NOMO-1 treated with DMSO at 0.1 percent for 48 hours (cell line): ENCODE data around the gene UGT1A8.
"Not testable (repeated sequence)": the region's sequence is repeated elsewhere in the genome, so short reads cannot be mapped to it uniquely, and the experiment has no call there.

Source experiments
- DNase-seq: peaks from one replicate; lab custom pipeline; 2025; ENCODE audit not compliant: unreplicated experiment; lab: John Stamatoyannopoulos, UW

Gene UGT1A8

DNA sequence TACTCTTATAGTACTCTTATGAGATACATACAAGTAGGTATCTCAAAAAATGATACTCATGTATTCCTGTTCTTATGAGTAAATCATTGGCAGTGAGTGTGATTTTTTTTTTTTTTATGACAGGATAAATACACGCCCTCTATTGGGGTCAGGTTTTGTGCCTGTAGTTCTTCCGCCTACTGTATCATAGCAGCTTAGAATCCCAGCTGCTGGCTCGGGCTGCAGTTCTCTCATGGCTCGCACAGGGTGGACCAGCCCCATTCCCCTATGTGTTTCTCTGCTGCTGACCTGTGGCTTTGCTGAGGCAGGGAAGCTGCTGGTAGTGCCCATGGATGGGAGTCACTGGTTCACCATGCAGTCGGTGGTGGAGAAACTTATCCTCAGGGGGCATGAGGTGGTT, at the start of gene UGT1A8:
UGT1A8 (plus strand) TSS at position 158 of the 400 bp plus-strand sequence; CDS start at position 233, 75 bp downstream.
- not testable (repeated sequence) for DNase-seq

DNA sequence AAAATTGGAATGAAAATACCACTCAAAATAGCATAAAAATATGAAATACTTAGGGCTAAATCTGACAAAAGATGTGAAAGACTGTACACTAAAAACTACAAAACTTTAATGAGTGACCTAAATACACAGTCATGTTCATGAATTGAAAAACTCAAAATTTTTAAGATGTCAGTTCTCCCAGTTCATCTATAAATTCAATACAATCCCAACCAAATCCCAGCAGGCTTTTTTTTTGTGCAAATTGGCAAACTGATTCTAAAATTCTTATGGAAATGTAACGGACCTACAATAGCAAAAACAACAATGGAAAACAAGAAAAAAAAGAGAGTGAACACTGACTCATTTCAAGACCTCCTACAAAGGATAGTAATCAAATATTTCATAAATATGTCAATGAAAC, 46.4 kb upstream of the UGT1A8 start:
- DNase-seq, result no peak

DNA sequence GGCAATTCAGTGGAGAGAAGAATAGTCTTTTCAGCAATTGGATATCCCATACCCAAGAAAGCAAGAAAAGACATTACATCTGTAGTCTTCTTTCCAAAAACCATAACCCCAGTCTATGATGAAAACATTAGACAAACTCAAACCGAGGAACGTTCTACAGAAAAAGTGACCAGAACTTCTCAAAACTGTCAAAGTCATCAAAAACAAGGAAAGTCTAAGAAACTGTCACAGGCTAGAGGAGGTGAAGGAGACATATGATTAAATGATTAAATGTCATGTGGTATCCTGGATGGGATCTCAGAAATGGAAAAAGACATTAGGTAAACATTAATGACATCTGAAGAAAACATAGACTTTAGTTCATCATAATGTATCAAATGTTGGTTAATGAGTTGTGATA, 46.0 kb upstream of the UGT1A8 start:
- no peak for DNase-seq

DNA sequence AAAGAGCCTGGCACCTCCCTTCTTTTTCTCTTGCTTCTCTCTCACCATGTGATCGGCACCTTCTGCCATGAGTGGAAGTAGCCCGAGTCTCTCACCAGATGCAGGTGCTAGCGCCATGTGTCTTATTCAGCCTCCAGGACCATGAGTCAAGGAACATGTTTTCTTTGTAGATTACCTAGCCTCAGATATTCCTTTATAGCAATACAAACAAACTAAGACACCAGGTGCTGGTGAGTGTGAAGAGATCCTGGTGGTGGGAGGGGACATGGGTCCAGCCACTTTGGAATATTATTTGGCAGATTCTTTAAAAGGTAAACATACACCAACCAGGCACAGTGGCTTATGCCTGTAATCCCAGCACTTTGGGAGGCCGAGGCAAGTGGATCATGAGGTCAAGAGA, 45.0 kb upstream of the UGT1A8 start:
- DNase-seq, result no peak

DNA sequence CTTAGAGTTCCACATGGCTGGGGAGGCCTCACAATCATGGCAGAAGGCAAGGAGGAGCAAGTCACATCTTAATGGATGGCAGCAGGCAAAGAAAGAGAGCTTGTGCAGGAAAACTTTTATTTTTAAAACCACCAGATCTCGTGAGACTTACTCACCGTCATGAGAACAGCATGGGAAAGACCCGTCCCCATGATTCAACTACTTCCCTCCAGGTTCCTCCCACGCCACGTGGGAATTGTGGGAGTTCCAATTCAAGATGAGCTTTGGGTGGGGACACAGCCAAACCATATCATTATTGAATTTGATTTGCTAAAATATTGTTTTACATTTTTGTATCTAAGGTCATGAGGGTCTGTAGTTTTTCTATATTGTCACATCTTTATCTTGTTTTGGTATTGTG, 40.1 kb upstream of the UGT1A8 start:
- not testable (repeated sequence) for DNase-seq

DNA sequence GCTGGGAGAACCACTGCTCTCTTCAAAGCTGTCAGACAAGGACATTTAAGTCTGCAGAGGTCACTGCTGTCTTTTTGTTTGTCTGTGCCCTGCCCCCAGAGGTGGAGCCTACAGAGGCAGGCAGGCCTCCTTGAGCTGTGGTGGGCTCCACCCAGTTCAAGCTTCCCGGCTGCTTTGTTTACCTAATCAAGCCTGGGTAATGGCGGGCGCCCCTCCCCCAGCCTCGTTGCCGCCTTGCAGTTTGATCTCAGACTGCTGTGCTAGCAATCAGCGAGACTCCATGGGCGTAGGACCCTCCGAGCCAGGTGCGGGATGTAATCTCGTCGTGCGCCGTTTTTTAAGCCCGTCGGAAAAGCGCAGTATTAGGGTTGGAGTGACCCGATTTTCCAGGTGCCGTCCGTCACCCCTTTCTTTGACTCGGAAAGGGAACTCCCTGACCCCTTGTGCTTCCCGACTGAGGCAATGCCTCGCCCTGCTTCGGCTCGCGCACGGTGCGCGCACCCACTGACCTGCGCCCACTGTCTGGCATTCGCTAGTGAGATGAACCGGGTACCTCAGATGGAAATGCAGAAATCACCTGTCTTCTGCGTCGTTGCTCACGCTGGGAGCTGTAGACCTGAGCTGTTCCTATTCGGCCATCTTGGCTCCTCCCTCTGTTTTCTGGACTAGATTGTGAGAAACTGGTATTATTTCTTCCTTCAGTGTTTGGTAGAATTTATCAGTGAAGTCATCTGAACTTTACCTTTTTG, 34.0 kb upstream of the UGT1A8 start:
- DNase-seq, result not testable (repeated sequence)

DNA sequence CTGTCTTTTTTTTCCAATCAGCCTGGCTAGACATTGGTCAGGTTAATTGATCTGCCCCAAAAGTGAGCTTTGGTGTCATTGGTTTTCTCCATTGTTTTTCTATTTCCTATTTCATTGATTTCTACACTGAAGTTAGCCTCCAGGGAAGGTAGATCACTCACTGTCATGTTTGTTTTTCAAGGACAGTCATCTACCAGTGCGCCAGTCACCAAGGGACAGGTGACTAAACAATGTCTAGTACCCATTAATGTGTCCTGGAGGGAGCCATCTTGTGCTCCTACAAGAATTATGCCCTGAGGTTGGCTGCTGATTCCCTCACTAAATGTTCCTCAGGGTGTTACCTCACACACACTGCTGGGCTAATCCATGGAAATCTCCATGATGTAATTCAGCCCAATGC, 33.2 kb upstream of the UGT1A8 start:
- DNase-seq, result no peak

DNA sequence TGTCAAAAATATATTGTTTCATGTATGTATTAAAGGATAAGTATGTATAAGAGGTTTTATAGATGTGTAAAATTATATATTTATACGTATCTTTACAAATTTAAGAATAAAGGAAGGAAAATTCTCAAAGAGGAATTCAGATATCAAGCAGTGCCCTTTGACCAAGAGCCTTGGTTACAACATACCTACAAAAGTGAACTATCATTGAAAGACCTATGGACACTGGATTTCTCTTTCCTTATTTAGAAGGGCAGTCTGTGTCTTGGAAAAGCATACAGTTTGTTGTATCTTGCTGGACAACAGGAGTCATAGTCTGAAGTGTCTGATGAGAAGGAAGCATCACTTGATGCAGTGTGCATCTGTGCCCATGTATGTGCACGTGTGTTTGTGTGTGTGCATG, 29.0 kb upstream of the UGT1A8 start:
- DNase-seq, result no peak

DNA sequence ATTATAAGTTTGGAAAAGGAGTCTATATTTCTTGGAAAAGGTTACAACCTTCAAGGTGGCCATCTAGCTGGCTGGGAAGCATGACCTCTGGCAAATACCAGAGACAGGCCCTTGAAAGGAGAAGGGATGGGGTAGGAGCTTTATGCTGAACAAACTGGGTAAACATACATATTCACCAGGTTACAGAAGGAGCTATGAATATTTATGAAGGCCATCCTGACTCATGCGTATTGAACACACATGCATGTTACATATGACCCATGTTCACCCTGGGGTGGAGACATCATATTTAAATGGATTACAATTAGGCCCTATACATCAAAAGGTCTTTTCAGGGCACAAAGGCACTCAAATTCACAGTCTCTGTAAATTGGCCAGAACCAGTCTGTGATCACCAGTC, 24.7 kb upstream of the UGT1A8 start:
- not testable (repeated sequence) for DNase-seq

DNA sequence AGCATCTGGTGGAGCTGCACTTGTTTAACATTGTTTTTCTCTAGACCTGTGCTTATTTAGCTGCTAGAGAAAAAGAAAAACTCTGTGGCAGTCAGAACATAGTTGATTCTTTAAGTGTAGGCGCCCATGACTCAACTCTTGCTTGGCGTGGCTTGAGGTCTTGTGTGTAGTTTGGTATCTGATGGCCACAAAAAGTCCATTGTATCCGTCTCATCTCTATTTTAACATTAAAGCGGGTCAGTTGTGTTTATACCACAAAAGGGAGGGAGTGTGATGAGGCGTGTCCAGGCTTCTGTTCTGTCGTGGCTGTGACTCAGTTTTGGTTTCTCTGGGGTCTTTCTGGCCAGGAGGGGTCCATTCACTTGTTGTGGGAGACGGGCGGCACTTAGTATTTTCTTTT, 24.2 kb upstream of the UGT1A8 start:
- no peak for DNase-seq

DNA sequence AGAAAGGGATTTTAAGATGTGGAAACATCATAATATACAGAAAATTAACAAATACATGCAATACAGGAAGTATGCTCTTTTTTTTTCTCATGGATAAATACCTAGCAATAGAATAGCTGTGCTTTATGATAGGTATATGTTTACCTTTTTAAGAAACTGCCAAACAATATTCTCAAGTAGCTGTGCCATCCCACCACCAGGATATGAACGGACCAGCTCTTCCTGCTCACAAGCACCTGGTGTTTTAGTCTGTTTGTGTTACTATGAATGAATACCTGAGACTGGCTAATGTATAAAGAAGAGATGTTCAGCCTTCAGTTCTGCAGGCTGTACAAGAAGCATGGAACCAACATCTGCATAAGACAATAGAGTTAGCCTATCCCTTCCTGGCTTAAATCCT, 19.9 kb upstream of the UGT1A8 start:
- no peak for DNase-seq

DNA sequence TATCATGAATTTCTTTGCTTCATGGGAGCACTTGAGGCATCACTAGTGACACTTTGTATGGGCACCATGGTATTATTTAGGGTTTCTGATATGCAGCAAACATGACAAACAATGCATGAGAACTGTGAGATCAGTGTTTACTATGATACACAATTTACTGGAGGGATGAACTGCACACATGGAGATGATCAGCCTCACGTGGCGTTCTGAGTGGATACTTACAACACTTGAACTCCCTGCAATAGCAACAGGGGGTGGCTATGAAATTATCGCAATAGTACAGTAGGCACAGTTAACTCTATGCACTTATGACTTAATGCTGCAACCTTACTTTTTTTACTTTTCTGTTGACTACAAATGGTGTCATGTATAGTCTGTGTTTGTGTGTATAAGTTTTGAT, 18.5 kb upstream of the UGT1A8 start:
- DNase-seq, result no peak

DNA sequence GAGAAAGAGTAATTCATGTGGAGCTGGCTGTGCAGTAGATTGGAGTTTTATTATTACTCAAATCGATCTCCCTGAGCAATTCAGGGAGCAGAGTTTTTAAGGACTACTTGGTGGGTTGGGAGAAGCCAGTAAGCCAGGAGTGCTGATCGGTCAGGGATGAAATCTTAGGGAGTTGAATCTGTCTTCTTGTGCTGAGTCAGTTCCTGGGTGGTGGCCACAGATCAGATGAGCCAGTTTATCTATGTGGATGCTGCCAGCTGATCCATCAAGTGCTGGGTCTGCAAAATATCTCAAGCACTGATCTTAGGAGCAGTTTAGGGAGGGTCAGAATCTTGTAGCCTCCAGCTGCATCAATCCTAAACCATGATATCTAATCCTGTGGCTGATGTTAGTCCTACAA, 17.0 kb upstream of the UGT1A8 start:
- DNase-seq, result no peak

DNA sequence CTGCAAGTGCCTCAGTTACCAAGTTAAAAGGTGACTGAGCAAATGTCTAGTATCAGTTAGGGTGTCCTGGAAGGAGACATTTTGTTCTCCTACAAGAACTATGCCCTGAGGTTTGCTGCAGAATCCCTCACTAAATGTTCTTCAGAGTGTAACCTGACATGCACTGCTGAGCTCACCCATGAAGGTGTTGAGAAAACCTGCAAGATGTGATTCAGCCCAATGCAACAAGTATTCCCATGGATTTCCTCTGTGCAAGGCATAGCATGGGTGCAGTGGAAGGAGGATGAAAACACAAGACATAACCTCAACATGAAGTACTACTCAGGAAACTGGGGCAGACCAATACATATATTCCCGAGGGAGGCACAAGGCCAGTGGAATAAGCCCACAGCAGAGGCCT, 15.4 kb upstream of the UGT1A8 start:
- no peak for DNase-seq

DNA sequence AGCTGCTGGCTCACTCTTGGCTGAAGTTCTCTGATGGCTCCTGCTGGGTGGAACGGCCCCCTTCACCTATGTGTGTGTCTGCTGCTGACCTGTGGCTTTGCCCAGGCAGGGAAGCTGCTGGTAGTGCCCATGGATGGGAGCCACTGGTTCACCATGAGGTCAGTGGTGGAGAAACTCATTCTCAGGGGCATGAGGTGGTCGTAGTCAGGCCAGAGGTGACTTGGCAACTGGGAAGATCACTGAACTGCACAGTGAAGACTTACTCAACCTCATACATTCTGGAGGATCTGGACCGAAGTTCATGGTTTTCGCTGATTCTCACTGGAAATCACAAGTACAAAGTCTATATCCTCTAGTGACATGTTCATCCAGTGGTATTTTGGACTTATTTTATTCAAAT, 13.9 kb upstream of the UGT1A8 start:
- no peak for DNase-seq

DNA sequence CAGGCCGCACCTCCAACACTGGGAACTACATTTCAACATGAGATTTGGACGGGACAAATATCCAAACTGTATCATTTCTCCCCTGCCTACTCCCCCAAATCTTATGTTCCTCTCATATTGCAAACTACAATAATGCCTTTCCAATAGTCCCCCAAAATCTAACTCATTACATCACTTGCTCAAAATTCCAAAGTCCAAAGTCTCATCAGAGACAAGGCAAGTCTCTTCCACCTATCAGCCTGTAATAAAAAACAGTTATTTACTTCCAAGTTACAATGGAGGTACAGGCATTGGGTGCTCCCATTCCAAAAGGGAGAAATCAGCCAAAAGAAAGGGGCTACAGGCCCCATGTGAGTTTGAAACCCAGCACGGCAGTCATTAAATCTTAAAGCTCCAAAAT, 12.6 kb upstream of the UGT1A8 start:
- no peak for DNase-seq

DNA sequence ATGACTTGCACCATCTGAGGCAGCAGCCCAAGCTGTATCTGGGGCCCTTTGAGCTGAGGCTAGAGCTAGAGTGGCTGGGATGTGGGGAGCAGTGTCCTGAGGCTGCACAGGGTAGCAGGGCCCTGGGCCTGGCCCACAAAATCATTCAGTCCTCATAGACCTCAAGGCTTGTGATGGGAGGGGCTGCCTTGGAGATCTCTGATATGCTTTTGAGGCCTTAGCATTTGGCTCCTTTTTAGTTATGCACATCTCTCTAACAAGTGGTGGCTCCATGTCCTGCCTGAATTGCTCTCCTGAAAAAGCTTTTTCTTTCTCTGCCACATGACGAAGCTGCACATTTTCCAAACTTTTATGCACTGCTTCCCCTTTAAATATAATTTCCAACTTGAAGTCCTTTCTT, 11.8 kb upstream of the UGT1A8 start:
- no peak for DNase-seq

DNA sequence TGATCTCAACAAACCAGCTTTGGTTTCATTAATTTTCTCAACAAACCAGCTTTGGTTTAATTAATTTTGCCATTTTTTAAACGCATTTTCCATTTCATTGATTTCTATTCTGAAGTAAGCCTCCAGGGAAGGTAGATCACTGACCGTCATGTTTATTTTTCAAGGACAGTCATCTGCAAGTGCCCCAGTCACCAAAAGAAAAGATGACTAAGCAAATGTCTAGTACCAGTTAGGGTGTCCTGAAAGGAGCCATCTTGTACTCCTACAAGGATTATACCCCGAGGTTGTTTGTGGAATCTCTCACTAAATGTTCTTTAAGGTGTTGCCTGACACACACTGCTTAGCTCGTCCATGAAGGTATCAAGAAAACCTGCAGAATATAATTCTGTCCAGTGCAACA, 6.1 kb upstream of the UGT1A8 start:
- DNase-seq, result no peak

DNA sequence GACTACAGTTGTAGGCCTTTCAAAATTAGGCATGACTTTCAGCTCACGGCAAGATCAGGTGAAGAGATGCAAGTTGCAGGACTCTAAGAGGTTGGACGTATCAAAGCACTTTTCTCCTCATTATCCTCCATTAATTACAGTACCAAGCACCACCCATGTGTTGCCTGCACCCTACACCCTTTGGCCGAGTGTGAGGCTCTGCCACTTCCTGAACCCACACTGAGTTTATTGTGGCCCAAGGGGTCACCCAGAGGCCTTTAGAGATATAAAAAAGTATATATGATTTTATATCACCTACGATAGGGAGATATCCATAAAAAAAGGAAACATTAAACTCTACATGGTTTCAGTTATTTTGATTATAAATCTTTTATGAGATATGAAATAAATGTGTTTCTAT, 2.8 kb downstream of the UGT1A8 start:
- DNase-seq, result no peak

DNA sequence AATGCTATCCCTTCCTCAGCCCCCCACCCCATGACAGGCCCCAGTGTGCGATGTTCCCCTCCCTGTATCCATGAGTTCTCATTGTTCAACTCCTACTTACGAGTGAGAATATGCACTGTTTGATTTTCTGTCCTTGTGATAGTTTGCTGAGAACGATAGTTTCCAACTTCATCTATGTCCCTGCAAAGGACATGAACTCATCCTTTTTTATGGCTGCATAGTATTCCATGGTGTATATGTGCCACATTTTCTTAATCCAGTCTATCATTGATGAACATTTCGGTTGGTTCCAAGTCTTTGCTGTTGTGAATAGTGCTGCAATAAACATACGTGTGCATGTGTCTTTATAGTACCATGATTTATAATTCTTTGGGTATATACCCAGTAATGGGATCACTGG, 4.4 kb downstream of the UGT1A8 start:
- DNase-seq, result not testable (repeated sequence)

DNA sequence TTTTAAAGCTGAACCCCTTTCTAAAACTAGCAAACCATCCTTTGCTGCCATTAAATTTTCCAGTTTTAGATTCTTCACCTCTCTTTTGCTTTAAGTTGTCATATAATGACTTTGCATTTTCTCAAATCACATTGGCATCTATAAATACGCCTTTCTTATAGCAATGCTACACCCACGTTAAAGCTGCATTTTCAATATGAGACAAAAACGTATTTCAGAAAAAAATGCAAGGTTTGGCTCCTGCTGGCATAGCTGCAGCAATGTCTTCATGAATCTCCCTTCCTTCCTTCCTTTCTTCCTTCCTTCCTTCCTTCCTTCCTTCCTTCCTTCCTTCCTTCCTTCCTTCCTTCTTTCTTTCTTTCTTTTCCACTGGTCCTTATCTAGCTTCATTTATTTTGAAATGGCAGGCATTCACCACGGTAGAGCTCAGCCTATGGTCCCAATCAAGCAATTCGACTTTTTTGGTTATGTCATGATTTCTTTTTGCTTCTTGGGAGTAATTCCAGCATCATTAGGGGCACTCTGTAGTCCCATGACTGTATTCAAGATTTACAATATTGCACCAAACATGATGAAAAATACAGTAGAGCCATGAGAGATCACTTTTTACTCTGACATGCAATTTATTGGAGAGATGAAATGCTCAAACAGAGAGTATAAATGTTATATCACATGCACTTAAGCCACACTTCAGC, 10.0 kb downstream of the UGT1A8 start:
- DNase-seq, result no peak

DNA sequence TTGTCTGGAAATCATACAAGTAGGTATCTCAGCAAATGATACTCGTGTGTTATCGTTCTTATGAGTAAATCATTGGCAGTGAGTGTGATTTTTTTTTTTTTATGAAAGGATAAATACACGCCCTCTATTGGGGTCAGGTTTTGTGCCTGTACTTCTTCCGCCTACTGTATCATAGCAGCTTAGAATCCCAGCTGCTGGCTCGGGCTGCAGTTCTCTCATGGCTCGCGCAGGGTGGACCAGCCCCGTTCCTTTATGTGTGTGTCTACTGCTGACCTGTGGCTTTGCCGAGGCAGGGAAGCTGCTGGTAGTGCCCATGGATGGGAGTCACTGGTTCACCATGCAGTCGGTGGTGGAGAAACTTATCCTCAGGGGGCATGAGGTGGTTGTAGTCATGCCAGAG, 18.9 kb downstream of the UGT1A8 start, which contains the start of gene UGT1A10:
UGT1A10 (plus strand) TSS at position 143 of the 400 bp plus-strand sequence; CDS start at position 218, 75 bp downstream.
- not testable (repeated sequence) for DNase-seq

DNA sequence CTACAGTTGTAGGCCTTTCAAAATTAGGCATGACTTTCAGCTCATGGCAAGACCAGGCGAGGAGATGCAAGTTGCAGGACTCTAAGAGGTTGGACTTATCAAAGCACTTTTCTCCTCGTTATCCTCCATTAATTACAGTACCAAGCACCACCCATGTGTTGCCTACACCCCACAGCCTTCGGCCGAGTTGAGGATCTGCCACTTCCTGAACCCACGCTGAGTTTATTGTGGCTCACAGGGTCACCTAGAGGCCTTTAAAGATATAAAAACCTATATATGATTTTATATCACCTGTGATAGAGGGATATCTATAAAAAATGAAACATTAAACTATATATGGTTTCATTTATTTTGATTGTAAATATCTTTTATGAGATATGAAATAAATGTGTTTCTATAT, 21.4 kb downstream of the UGT1A8 start:
- no peak for DNase-seq
